ENCODE data around the gene SLC6A13.

GRCh38 chr12:197347-197746 lies 65.3 kb downstream of the SLC6A13 start:
- TF ChIP-seq SP1 (CRISPR knock-in tag; conservative IDR thresholded peaks at IDR 0.05) (no peak), MLX (CRISPR knock-in tag; IDR thresholded peaks at IDR 0.05) (no peak), NFYB (CRISPR knock-in tag; conservative IDR thresholded peaks at IDR 0.05; ENCODE audit: low read depth) (no peak), CREM (CRISPR knock-in tag; IDR thresholded peaks at IDR 0.05) (no peak), ZNF423 (CRISPR knock-in tag; IDR thresholded peaks at IDR 0.05) (no peak)
- TF ChIP-seq, protein P1, sequence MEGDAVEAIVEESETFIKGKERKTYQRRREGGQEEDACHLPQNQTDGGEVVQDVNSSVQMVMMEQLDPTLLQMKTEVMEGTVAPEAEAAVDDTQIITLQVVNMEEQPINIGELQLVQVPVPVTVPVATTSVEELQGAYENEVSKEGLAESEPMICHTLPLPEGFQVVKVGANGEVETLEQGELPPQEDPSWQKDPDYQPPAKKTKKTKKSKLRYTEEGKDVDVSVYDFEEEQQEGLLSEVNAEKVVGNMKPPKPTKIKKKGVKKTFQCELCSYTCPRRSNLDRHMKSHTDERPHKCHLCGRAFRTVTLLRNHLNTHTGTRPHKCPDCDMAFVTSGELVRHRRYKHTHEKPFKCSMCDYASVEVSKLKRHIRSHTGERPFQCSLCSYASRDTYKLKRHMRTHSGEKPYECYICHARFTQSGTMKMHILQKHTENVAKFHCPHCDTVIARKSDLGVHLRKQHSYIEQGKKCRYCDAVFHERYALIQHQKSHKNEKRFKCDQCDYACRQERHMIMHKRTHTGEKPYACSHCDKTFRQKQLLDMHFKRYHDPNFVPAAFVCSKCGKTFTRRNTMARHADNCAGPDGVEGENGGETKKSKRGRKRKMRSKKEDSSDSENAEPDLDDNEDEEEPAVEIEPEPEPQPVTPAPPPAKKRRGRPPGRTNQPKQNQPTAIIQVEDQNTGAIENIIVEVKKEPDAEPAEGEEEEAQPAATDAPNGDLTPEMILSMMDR (IDR thresholded peaks at IDR 0.05), result no peak
- TF ChIP-seq, protein P2, sequence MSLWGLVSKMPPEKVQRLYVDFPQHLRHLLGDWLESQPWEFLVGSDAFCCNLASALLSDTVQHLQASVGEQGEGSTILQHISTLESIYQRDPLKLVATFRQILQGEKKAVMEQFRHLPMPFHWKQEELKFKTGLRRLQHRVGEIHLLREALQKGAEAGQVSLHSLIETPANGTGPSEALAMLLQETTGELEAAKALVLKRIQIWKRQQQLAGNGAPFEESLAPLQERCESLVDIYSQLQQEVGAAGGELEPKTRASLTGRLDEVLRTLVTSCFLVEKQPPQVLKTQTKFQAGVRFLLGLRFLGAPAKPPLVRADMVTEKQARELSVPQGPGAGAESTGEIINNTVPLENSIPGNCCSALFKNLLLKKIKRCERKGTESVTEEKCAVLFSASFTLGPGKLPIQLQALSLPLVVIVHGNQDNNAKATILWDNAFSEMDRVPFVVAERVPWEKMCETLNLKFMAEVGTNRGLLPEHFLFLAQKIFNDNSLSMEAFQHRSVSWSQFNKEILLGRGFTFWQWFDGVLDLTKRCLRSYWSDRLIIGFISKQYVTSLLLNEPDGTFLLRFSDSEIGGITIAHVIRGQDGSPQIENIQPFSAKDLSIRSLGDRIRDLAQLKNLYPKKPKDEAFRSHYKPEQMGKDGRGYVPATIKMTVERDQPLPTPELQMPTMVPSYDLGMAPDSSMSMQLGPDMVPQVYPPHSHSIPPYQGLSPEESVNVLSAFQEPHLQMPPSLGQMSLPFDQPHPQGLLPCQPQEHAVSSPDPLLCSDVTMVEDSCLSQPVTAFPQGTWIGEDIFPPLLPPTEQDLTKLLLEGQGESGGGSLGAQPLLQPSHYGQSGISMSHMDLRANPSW (CRISPR knock-in tag; conservative IDR thresholded peaks at IDR 0.05; ENCODE audit: low read depth), result no peak
- TF ChIP-seq, protein P3, sequence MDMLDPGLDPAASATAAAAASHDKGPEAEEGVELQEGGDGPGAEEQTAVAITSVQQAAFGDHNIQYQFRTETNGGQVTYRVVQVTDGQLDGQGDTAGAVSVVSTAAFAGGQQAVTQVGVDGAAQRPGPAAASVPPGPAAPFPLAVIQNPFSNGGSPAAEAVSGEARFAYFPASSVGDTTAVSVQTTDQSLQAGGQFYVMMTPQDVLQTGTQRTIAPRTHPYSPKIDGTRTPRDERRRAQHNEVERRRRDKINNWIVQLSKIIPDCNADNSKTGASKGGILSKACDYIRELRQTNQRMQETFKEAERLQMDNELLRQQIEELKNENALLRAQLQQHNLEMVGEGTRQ (CRISPR knock-in tag; IDR thresholded peaks at IDR 0.05), result no peak

All from WTC11 (cell line).